GM19455 (cell line): ENCODE data around the gene PROSER3.

Experiments
- ATAC-seq: cut with Tn5 transposase; IDR thresholded peaks from one replicate; pipeline ENCODE4 v1.9.1; 2021; ENCODE audit not compliant: unreplicated experiment

The PROSER3 gene

DNA sequence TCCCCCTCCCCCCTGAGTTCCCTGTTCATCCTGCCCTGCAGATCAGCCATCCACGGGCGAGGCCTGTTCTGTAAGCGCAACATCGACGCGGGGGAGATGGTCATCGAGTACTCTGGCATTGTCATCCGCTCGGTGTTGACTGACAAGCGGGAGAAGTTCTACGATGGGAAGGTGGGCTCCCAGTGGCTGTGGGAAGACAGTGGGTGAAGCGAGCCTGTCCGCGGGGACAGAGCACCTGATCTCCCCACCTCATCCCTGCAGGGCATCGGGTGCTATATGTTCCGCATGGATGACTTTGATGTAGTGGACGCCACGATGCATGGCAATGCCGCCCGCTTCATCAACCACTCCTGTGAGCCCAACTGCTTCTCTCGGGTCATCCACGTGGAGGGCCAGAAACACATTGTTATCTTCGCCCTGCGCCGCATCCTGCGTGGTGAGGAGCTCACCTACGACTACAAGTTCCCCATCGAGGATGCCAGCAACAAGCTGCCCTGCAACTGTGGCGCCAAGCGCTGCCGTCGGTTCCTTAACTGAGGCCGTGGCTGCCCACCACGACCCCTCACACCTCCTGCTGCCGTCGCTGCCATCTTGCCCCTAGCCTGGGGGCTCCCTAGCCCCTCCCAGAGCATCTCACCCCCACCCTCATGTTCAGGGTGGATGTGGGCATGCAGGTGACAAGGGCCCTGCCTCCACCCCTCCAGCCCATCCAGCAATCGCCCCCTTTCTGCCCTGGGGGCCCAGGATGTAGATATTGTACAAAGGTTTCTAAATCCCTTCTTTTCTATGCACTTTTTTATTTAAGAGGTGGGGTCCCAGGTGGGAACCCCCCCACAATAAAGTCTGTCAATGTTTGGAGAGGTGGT, 19.7 kb upstream of the PROSER3 start:
- no peak for ATAC-seq

GRCh38 chr19:35738887-35739229, 19.1 kb upstream of the PROSER3 start:
- no peak for ATAC-seq

DNA sequence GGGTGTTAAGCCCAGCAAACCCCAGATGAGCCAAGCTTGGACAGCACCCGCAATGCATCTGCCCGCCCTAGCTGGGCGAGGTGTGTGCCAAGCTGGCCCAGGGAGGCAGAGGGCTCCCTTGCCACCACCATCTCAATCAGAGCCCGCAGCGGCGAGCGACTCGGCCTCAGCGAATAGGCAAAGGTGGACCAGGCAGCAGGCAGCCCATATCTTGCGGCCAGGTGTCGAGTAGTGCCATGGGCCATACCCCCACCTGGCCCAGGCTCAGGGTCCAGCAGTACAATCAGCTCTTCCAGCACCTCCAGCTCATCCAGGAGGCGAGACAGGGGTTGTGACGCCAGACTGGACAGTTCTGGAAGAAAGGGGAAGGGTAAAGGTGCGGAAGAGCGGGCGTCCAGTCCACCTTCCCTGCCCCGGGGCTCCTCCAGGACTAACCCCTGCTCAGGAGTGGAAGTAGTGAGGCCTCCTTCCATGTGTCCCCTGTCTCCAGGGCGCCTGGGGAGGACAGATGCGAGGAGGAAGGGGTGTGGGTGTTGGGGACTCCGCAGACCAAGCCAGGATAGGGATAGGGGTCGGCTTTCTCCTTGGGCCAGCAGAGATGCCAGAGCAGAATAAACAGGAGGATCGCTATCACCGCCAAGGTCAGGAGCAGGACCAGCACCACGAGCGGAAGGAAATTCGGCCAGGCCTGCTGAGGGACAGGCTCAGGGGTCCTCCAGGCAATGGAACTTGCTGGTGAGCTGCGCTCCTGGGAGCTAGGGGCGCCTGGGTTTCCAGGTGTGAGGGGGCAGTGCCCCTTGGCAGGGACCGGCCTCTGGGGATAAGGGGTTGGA, 18.5 kb upstream of the PROSER3 start:
- ATAC-seq = no peak

DNA sequence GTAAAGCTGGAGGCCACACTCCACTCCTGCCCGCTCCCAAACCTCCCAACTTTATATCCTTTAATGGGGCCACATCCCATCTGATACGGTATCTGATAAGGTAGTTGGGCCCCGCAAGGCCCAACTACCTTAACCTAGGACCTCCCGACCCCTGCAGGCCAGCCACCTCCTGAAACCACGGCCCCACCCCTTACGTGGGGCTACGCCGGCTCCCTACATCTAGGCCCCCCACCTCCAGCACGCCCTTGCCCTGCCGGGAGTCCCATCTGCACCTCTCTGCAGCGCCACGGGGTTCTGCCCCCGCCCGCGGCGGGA, 17.9 kb upstream of the PROSER3 start:
- ATAC-seq = no peak

- peak; percentile 63 for ATAC-seq
These were observed 17.4 kb upstream of the PROSER3 start for GRCh38 chr19:35740423-35741202.

DNA sequence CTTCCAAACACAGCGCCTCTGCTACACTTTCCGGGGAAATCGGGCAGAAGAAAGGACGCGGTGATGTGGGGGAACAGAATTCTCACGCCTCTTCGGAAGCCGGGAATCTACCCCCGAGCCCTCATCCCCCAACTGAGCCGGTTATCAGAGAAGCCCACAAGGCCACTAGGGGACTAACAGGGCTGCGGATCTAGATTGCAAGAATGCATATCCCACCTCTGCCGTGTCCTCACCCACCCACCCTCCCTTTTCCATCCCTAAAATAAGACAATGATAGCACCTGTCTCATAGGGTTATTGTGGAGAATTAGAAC, 16.8 kb upstream of the PROSER3 start:
- ATAC-seq = no peak

DNA sequence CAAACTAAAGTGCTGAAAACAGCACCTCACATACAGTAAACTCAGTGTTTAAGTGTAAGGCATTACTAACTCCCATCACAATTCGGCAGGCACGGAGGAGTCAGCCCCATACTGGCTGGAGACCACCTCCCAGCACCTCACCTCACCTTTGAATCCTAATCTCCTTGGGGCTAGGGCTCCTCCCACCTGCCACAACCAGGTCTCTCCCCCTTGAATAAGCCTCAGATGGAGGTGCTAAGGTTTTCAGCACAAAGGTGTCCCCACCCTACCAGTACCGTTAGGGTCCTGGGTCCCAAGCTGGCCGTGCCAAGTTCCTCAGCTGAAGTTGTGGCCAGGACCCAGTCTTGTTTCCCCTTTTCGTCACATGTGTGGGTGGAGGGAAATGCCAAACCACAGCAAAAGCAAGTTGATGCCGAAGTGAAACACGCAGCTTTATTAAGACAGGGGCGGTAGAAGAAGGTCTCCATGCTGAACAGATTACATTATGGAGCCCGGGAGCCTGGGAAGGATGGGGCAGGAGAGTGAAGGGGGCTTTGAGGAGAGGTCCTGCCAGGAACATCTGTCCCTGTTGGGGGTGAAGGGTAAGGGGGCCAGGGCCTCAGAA, 15.8 kb upstream of the PROSER3 start, which contains the start of gene IGFLR1:
Gene IGFLR1, minus strand, starts transcription at position 332 of the 604 bp plus-strand sequence. CDS start 1,272 bp downstream, outside the sequence.
- ATAC-seq = no peak

- ATAC-seq = no peak
These were observed 14.1 kb upstream of the PROSER3 start for GRCh38 chr19:35743640-35744429.

DNA sequence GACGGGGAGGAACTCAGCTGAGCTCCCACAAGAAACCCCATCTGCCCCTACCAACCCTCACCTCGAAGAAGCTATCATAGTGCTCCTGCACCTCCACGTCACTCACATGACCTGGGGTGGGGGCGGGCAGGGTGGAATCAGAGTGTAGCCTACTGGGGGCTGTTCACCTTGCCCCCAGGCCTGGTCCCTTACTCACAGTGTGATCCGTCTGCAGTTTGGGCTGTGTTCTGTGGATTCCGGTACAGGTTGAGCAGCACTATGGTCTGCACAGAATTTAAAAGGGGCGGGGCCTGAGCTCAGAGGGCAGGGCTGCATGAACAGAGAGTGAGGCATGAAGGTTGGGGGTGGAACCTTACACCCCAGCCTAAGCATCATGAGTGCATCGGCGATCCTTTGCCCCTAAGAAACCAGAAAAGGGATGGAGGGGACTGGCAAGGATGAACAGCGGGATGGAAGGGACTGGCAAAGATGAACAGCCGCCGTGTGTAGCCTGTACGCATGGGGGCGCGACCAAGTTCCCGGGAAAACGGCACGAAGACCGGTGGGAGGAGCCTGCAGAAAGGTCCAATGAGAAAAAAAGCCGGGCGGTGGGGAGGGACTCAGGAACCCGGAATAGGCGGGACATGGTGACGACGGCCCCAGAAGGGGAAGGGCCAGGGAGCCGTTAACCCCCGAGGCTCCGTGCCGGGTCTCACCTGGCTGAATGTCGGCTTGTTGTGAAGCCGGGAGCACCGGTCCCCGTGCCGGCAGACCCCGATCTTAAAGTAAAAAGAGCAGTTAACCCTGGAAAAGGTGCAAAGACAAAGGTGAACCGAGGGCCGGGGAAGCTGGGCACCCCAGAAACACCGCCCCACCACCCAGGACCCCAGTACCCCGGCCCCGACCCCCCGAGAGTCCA, 13.3 kb upstream of the PROSER3 start:
- peak; percentile 38 for ATAC-seq

DNA sequence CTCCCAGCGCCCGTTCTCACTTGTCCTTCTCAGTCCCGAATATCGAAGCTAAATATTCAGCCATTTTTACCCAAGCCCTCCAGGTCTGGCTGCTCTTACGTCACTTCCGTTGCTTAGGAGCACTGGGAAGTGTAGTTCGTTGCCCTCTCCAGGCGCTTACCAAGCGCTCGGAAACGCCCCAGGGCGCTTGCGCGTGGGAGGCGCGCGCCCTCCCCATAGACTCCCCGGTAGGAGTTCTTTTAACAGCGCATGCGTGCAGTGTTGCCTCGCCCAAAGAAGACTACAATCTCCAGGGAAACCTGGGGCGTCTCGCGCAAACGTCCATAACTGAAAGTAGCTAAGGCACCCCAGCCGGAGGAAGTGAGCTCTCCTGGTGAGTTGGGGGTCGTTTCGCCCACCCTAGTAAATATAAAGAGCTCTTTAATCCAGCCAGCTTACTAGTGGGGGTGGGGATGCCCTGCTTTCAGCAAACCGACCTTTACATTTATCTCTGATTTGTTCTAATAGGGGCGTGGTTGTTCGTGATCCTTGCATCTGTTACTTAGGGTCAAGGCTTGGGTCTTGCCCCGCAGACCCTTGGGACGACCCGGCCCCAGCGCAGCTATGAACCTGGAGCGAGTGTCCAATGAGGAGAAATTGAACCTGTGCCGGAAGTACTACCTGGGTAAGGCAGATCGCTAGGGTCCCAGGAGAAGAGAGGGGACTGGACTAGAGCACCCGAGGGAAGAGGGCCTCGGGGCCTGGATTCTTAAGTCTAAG, 12.5 kb upstream of the PROSER3 start, which contains the start of the genes PSENEN and U2AF1L4:
Gene PSENEN, plus strand, starts transcription at position 324 of the 759 bp plus-strand sequence. Its CDS starts 280 bp downstream, at position 604.
Gene U2AF1L4, minus strand, starts transcription at position 91 of the 759 bp plus-strand sequence. Its CDS starts 27 bp downstream, at position 64.
- peak; percentile 41 for ATAC-seq

DNA sequence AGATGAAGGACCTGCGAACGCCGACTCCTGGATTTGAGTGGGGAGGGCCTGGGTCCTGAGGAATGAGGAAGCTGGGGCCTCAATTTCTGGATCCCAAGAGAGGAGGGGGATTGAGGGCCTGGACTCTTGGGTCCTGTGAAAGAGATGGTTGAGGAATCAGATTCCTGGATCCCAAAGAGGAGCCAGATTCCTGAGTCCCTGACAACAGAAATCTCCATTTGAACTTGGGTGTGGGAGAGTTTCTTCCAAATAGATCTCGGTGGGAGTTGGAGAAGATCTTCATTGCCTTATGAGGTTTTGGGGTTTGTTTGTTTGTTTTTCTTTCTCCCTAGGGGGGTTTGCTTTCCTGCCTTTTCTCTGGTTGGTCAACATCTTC, 11.9 kb upstream of the PROSER3 start:
- no peak for ATAC-seq

- no peak for ATAC-seq
These were observed 11.4 kb upstream of the PROSER3 start for GRCh38 chr19:35746531-35746930.

DNA sequence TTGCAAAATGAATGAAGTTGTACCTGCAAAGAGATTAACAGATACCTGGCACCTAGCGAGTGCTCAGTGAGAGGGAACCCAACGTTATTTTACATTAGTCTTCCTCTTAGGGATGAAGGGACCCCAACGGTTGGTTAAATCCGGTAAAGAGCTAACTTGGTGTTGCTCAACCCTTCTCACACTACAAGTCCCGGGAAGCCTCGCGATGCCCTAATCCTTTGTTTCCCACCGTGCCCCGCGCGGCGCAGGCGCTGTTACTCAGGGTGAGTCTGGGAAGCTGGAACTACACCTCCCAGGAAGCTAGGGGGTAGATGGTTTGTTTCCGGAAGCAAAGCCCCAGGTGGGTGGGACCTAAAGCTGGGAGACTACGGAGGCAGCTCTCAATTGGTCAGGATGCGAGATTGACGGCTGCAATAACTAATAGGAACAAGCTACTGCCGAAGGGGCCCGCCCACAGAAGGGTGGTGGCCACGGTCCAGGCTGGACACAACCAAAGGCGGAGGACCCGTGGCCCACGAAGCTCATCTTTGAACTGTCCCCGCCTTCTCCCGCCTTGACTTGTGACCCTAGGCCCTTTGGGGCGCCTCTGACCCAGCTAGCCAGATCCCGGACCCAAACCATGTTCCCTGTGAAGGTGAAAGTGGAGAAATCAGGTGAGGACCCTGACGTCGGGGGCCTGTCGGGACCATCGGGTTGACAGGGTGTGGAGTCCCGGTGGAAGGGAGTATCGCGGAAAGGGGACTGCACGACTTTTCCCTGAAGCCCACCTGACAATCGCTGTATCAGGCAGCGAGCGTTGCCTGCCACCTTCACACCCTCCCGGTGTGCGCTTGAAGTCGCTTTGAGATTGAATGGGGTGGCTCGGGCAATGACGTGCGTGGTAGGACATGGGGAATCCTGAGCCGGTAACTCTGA, 9.6 kb upstream of the PROSER3 start, which contains the start of gene LIN37:
Gene LIN37, plus strand, starts transcription at position 471 of the 915 bp plus-strand sequence. Its CDS starts 149 bp downstream, at position 620.
- peak; percentile 58 for ATAC-seq

DNA sequence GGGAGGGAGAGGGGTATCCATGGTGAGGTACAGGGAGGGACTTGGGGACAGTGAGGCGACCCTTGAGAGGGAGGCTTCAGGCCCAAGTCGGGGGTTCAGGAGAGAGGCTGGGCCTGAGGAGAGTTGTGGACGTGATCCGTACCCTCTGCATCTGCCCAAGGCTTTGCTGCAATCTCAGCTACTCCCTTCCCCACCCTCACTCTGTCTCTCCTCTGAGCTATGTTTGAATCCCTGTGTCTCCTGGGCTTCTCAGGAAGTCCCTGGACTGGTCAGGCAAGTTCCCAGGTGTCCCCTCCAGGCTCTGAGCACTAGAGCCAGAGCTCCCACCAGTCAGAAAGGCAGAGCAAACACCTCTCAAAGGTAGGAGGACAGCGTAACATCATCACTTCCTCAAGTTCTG, 7.8 kb upstream of the PROSER3 start:
- no peak for ATAC-seq

DNA sequence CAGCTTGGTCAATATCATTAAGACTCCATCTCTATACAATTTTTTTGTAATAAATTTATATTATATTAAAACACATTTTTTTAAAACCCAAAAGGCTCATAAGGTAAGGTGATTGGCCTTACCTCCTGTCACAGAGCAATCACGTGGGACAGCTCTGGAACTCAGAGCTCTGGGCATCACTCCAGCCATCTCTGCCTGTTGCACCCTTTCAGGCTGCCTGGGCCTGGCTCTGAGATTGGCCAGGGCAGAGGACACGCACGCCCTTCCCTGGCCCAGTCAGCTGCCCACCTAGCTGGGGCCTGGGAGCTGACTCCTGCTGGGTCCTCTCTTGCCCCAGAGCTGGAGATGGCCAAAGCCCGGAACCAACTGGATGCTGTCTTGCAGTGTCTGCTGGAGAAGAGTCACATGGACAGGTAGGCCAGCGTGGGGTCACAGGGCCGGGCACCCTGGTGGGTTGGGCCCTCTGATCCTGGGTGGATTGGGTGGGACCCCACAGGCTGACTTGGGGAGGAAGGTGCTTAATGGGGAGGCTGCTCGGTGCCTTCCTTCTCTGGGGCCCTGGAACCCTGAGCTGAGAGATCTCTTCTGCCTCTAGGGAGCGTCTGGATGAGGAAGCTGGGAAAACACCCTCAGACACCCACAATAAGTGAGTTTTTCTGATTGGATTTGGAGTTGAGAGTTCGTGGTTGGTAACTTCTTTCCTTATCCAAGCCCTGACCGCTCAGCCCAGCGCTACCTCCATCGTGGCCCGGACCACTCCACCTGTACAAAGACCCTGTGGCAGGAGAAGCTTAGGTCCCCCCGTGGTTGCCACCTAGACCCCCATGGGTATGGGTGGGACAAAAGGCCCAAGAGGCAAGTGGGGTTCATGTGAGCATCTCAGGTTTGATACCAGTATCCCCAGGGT, 5.9 kb upstream of the PROSER3 start:
- ATAC-seq = no peak

- no peak for ATAC-seq
These were observed 5.1 kb upstream of the PROSER3 start for GRCh38 chr19:35752746-35753350.
